Brain pericyte (primary cell): ENCODE measurements around the gene HARS1.
A peak's percentile ranks its signal among the peaks of the same experiment; 100 is the strongest.
"Not testable (repeated sequence)": the region's sequence is repeated elsewhere in the genome, so short reads cannot be mapped to it uniquely, and the experiment has no call there.

ENCODE experiments used
- DNase-seq: peaks from one replicate; pipeline ENCODE4 v3.0.0-alpha.2; 2012; ENCODE audit warnings: low read depth, low spot score

Gene HARS1

DNA sequence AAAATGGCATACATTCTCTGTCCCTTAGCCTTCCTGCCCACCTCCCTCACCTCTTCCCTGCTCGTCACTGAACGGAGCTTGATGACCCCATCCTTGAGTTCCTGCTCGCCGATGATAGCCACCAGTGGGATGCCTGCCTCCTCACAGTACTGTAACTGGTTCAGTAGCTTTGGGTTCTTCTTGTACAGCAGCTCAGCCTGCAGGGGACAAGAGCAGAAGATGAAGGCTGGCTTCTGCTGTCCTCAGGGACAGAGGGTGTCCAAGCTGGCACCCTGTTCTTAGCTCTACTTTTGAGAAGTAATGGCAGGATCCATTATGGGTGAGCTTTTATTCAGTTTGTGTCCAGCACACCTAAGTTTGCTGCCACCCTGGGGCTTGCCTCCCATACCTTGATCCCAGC is 16.5 kb downstream of the HARS1 start:
- no peak for DNase-seq

DNA sequence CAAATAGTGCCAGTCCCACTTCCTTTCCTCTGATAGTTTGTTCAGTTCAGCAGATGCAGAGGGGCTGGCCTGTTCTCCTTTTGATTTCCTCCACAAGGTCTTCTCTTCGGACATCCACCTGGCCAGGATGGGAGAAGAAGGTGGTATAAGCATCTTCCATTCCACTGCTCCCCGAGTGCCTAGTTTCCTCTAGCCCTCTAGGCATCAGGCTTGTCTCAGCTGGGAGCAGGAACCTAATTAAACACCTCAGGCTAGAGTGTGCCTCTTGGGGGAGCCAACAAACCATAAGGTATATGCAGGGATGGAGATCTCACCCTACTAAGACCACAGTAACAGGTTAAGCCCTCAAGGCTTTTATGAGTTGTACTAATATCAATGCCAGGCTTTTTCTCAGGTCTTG is 17.0 kb downstream of the HARS1 start:
- no peak for DNase-seq

DNA sequence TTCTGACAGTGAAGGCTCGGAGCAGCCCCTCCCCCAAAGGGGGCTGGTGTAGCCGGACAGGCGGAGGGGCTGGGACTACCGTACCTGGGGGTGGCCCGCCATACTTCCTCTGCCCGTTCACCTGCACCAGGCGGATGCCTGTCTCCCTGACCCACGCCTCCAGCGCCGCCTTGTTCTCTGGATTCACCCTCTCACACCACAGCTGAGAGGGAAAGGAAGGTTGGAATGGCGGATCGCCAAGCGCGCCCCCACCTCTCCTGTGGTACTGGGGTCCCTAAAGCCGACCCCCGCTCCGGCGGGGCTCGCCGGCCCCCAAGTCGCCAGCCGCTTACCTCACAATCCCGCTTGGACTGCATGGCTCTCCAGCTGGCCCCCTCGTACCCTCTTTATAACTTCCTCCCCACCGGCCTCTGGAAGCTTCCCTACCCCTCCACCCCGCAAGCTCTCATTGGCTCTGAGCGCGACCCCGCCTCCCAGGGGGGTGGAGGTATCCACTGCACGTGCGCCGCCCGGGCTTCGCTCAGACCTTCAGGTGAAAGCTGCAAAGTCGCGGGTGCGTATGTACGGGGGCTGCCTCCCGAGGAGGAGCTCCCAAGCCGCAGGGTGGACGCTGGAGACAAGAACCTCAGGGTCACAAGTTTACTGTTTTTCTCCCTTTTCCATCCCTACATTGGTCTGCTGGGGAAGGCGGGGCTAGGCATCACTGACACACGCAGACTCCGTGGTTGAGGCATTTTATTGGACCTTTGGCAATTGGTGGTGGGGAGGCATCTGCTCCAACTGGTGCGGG is 17.8 kb downstream of the HARS1 start, which contains the start of gene DND1:
Gene DND1, minus strand, starts transcription at position 390 of the 790 bp plus-strand sequence. Its CDS starts 34 bp downstream, at position 356.
- DNase-seq: no peak

DNA sequence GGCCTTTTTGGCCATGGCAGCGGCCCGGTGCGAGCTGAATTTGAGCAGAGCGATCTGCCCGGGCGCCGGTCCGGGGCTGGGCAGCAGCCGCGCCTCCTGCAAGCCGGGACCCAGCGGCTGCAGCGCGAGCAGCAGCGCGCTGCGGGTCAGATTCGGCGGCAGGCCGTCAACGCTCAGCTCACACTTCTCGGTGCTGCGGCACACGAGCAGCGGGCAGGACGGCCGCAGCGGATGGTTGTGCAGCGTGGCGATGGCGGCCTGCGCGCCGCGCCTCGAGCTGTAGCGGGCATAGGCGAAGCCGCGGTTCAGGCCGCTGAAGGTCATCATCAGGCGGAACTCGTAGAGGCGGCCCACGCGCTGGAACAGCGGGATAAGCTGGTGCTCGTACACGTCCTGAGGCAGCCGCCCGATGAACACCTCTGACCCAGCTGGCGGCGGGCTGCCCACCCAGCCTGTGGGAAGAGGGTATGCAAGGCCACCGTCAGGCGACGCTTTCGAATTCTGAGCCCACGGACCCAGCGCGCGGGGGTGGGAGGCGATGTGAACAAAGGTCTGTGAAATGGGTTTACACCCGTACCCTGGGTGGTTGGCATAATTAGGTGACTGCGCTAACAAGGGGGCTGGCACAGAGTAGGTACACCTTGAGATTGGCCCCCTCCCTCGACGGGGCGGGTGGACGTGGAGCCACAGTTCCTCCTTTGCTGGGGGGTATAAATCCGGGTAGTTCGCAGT is 18.5 kb downstream of the HARS1 start:
- no peak for DNase-seq

DNA sequence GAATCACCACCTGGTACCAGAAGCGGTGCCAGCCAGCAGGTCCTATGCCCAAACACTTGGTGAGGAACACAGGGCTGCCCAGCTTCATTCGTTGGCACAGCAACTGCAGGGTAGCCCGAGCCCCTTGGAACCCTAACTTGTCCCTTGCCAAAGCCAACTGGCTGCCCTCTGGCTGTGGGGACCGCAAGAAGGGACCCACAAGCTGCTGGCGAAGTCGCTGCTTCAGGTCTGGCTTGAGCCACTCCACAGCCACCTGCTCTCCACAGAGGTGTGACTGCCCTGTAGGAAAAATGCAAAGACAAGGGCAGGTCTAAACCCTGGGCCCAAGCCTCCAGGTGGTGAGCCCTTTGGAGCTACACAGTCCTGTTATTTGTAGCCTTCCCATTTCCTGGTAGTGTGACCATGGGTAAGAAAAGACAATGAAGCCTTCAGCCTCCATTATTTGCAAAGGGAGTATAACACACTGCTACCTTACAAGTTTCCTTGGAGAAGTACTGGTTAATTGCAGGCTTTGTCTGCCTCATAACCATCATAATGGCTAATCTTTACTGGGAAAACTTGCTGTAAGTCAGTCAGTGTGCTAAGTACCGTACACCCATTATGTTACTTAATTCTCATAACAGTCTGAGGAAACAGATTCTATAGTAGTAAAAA is 19.6 kb downstream of the HARS1 start:
- no peak for DNase-seq

DNA sequence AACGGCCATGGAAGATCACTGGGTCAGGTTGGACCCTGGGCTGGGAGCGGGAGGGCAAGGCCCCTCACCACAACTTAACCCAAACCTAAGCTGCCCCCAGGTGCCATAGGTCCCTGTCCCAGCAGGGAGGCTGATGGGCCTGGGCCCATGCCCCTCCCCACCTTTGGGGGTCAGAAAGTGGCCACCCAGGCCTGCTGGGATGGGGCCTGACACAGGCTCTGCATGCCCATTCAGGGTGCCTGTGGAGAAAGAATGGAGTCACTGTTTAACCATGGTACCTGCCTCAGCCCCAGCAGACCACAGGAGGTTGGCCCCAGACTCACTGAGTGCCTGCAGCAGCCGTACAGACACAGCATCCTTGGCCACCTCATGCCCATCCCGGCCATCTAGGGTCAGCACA is 20.1 kb downstream of the HARS1 start:
- not testable (repeated sequence) for DNase-seq

DNA sequence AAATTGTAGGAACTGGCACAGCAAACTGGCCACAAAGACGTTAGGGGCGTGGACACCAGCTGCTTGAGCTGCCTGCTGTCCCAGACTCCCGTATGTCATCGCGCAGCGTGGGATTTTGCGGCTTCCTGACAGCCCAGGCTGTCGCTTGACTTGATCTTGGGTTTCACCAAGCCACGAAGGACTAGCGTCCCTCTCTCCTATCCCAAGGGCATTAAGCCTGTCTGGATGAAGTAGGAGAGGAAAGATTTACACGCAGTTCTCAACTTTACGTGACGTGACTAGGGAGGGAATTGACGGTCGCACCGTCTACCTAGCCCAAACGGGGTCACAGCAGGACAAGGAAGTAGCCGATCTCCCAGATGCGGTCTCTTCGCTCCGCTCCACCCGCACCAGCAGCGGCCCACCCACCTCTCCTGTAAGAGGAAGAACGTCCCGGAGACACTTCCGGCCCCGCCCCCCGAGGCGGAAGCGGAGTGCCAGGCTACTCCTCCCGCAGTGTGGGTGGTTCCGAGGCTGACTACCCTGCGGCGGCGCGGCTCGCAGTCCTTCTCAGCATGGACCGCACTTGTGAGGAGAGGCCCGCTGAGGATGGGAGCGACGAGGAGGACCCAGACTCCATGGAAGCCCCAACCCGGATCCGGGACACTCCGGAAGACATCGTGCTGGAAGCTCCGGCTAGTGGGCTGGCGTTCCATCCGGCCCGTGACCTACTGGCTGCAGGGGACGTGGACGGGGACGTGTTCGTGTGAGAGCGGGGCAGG is 26.6 kb downstream of the HARS1 start, which contains the start of gene WDR55:
Gene WDR55, plus strand, starts transcription at position 546 of the 761 bp plus-strand sequence. Its CDS starts 9 bp downstream, at position 555.
- DNase-seq: peak; percentile 58

DNA sequence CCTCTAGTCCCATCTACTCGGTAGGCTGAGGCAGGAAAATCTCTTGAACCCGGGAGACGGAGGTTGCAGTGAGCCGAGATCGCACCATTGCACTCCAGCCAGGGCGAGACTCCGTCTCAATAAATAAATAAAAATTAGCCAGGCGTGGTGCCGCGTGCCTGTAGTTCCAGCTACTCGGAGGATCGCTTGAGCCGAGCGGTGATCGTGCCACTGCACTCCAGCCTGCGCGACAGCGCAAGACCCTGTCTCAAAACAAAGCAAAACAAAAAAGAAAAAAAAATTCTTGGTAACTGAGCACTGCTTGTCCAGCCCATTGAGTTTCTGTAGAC is 27.2 kb downstream of the HARS1 start:
- no peak for DNase-seq

DNA sequence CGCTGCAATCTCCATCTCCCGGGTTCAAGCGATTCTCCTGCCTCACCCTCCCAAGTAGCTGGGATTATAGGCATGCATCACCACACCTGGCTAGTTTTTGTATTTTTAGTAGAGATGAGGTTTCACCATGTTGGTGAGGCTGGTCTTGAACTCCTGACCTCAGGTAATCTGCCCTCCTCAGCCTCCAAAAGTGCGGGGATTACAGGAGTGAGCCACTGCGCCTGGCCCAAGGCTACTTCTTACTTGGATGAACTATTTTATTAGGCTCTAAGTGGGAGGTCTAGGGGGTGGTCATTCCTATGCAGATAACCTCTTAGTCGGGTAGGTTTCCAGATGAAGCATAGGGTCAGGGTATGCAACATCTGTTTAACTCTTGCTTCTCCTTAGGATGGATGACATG is 30.8 kb downstream of the HARS1 start:
- DNase-seq: not testable (repeated sequence)

DNA sequence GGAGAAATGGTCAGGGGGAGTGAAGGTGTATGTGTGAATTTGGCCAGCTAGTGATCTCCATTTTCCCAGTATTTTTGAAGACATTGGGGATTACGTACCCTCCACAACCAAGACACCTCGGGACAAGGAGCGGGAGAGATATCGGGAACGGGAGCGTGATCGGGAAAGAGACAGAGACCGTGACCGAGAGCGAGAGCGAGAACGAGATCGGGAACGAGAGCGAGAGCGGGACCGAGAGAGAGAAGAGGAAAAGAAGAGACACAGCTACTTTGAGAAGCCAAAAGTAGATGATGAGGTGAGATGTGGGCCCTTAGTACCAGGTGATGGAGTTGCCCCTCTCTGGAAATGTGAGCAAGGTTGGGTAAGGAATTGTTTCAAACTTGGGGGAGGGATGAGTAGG is 32.3 kb downstream of the HARS1 start:
- DNase-seq: no peak

DNA sequence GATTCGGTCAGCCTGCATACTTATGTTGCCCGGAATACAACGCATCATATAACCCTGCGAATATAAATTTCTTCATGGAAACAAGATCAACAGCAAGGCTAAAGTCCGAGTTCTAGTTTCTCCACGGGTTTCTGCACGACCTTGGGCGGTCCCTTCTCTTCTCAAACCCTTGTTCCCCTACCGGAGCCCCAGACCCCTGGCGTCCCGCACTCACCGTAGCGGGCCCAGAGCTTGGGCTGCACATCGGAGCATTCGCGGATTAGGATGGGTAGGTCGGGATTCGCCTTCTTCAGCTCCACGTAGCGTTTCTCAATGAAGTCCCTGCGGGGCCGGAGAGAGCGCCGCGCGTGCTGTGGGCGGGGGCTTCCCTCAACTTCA is 44.1 kb downstream of the HARS1 start:
- DNase-seq: no peak

DNA sequence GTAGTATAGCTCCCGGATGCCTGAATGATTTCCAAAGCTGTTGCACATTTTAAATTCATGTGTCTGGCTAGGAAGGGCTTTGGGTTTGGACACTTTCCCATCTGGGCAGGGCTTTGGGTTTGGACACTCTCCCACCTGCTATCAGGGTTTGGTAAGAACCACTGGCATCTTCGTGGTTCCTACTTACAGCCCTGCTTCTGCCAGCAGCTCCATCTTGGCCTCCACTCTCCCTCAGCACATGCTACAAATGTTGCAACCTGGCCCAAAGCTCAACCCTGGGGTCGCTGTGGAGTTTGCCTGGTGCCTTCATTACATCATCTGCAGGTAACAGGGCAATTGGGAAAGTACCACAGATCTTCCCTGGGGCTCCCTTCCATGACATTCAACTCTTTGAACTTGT is 48.5 kb downstream of the HARS1 start:
- no peak for DNase-seq

DNA sequence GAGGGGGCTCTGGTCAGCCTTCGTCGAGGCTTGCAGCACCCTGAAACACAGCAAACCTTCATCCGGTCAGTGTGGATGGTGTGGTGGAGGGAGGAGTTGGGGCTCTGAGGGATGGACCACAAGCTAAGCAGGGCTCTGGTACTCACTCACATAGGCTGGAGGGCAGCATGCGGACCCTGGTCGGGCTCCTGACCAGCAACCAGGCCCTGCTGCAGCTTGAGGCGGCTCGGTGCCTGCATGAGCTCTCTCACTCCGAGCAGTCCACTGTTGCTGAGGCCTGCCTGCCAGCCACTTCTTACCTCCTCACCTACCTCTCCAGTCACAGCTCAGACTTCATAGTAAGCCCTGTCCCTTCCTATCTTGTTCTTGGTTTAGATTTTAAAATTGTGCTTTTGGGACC is 49.5 kb downstream of the HARS1 start:
- no peak for DNase-seq

DNA sequence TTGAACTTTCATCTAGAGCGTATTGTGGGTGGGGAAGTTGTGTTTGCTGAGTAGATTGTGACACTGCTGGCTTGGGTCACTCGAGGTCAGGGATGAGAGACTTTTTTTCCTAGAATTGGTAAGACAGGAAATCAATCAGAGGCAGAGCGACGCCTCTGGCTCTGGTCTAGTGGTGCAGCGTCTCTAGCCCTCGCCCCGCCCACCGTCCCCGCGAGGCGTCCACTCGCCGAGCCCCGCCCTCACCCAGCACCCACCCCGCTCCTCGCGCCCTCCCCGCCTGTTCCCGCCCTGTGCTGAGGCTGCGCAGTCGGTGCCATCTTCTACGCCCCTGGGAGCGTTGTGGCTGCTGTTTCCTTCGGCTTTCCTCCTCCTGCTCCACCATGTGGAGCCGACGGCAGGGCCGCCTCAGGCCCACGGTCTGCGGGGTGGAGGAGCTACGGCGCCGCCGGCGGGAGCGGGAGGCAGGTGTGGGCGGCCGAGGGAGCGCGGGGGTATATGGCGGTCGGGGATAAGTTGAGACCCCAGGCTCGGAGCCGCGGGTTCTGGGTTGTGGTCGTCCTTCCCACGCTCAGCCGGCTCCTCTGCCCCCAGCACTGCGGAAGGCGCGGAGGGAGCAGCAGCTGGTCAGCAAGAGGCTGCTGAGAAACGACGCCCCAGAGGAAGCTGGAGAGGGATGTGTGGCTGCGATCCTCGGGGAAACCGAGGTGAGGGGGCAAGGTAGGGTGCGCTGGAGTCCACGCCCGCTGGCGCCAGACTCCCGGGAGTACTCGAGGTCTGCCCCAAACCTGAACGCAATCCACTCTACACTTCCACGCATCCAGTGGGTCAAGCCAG is 51.8 kb downstream of the HARS1 start, which contains the start of gene TMCO6:
Gene TMCO6, plus strand, starts transcription at position 304 of the 834 bp plus-strand sequence. Its CDS starts 77 bp downstream, at position 381.
- peak; percentile 81 for DNase-seq

DNA sequence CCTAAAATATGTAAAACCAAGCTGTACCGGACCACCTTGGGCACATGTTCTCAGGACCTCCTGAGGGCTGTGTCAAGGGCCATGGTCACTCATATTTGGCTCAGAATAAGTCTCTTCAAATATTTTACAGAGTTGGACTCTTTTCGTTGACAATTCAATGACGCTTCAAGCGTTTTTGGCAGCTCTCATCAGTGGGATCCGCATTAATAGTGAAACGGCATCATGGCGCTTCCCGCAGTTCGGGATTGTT is 52.3 kb downstream of the HARS1 start:
- DNase-seq: not testable (repeated sequence)

DNA sequence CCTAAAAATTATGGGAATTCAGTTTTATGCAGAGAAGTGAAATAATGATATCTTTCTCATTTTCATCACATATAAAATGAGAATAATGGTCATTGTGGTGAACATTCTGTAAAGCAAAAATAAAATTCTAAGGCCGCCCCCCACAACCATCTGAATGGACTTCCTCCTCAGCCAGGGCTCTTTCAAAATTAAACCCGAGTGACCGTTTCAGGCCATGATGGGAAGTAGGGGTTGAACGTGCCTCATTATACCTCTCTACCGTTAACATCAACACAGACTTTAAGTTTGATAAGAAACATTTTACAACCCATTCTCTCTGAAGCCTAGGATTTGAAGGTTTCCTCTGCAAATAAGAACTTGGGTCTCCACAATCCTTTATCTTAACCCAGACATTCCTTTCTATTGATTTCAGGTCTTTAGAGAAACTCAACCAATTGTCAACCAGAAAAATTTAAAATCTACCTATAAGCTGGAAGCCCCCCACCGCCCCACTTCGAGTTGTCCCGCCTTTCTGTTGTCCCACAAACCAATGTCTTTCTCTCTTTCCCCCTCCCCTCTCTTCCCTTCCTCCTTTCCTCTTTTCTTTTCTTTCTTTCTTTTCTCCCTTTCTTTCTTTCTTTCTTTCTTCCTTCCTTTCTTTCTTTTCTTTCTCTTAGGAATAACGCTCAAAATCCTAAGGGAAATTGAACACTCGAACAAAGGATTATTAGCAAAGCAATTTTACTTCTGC is 53.6 kb downstream of the HARS1 start:
- no peak for DNase-seq

DNA sequence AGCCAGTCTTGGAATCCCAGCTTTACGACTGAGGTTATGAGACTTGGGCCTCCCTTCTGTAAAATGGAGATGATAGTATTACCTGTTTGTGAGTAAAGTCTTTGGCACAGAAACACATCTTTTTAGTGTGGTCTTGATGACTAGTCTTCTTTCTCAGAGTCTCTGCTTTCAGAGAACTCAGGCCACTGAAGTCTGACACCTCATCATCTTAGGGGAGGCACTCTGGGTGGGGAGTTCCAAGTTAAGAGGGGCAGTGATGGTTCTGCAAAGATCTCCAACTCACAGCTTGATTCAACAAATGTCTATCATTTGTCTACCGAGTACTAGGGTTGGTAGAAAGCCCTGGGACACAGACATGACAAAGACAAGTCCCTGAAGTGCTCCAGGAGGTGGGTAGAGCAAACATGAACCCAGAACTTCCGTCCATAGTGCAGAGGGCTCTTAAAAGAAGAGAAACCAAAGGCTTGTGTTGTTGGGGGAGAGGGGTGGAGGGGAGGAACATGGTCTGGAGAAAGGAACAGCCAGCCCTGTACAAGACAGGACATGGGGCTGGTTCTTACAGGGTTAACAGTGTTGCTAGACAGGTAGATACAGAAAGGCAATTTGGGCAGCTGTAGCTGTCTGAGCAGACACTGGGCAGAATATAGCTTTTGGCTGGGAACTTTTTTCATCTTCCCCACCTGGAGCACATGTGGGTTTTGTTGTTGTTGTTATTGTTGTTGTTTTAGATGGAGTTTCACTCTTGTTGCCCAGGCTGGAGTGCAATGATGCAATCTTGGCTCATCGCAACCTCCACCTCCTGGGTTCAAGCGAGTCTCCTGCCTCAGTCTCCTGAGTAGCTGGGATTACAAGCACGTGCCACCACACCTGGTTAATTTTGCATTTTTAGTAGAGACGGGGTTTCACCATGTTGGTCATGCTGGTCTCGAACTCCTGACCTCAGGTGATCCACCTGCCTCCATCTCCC is 55.6 kb downstream of the HARS1 start:
- no peak for DNase-seq

DNA sequence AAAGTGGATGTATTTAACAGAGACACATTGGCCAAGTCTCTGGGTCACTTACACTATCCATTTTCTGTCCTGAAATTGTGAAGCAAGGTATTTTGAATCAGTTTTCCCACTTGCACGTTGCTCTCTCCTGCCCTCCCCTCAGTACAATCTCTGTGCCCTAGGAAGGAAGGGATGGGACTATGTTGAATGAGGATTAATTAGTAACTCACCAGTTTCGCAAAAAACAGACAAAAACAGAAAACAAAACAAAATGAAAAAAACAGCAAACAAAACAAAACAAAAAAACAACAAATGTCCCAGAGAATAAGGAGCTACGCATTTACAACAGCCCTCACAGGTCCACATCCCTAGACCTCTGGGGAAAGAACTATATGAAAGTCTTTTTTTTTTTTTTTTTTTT is 57.1 kb downstream of the HARS1 start:
- no peak for DNase-seq

DNA sequence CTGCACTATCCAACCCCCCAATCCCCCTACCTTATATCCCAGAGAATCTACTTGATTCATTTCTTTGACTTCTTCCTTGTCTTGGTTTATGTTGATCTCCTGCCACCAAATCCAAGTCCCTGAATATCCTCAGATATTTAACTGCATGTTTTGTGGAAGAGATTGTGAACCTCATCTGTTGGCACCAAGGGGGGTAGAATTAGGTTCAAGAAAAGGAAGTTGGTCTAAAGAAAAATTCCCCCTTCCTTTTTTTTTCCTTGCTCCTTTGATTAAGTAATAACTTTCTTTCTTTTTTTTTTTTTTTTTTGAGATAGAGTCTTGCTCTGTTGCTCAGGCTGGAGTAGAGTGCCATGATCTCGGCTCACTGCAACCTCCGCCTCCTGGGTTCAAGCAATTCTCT is 57.7 kb downstream of the HARS1 start:
- DNase-seq: no peak
